DND-41 (cell line): ENCODE results near the gene ATXN7L1.

Source experiments
- ATAC-seq: fragments of 200-7000 bp; cut with Tn5 transposase; 3 replicates; pipeline ENCODE4 v1.9.1; 2021; ENCODE audit warnings: low read depth; ENCODE audit not compliant: insufficient read depth
- DNase-seq: peaks from one replicate; pipeline ENCODE4 v3.0.0-alpha.2; 2020
- H2AFZ ChIP-seq: 2 replicates; pipeline ENCODE4 v1.6.0; 2012; ENCODE audit warnings: low read depth, low read length
- H3K27ac ChIP-seq: 2 replicates; pipeline ENCODE4 v1.5.1; 2012; ENCODE audit warnings: low read length, inconsistent platforms
- H3K27me3 ChIP-seq: fragments of 200-600 bp; sonication (generic); 2 replicates; pipeline ENCODE4 v1.6.0; 2012; ENCODE audit warnings: low read length, mild to moderate bottlenecking, inconsistent platforms; ENCODE audit not compliant: insufficient read depth, poor library complexity
- H3K36me3 ChIP-seq: 2 replicates; pipeline ENCODE4 v1.5.1; 2012; ENCODE audit warnings: low read length, inconsistent platforms; ENCODE audit not compliant: insufficient read depth
- H3K4me1 ChIP-seq: 2 replicates; pipeline ENCODE4 v1.5.1; 2012; ENCODE audit warnings: mild to moderate bottlenecking, low read length; ENCODE audit not compliant: insufficient read depth
- H3K4me2 ChIP-seq: 2 replicates; pipeline ENCODE4 v1.6.0; 2012; ENCODE audit warnings: mild to moderate bottlenecking, moderate library complexity, low read length, inconsistent platforms; ENCODE audit not compliant: insufficient read depth
- H3K4me3 ChIP-seq, 2 experiments: fragments of 200-600 bp in 1 of 2; shearing (Covaris generic) in 1 of 2; 2 replicates each; pipeline ENCODE4 v1.5.1; 2012 to 2016; ENCODE audit warnings: inconsistent platforms in 2 of 2, low read length in 2 of 2, mild to moderate bottlenecking in 2 of 2, low read depth in 1 of 2, moderate library complexity in 1 of 2
- H3K79me2 ChIP-seq: 2 replicates; pipeline ENCODE4 v1.6.0; 2012; ENCODE audit warnings: low read length, inconsistent platforms; ENCODE audit not compliant: insufficient read depth
- H3K9ac ChIP-seq: 2 replicates; pipeline ENCODE4 v1.6.0; 2012; ENCODE audit warnings: low read depth, mild to moderate bottlenecking, inconsistent platforms, low read length, moderate library complexity
- H3K9me3 ChIP-seq: 2 replicates; pipeline ENCODE4 v1.5.1; 2012; ENCODE audit warnings: low read length, moderate library complexity, mild to moderate bottlenecking, inconsistent platforms; ENCODE audit not compliant: insufficient read depth, severe bottlenecking
- H4K20me1 ChIP-seq: 2 replicates; pipeline ENCODE4 v1.6.0; 2012; ENCODE audit warnings: low read length; ENCODE audit not compliant: insufficient read depth
- EZH2 ChIP-seq: IDR thresholded peaks from 3 replicates; pipeline ENCODE4 v1.6.1; 2012; ENCODE audit warnings: borderline replicate concordance, low read depth, mild to moderate bottlenecking, moderate library complexity, low read length, inconsistent platforms; ENCODE audit not compliant: severe bottlenecking
- TF ChIP-seq, protein P1 (sequence below): IDR thresholded peaks from 2 replicates; pipeline ENCODE4 v1.5.1; 2012; ENCODE audit warnings: borderline replicate concordance, low read length, moderate library complexity, mild to moderate bottlenecking; ENCODE audit not compliant: poor library complexity, severe bottlenecking; ENCODE audit errors: extremely low read depth

Gene ATXN7L1

DNA sequence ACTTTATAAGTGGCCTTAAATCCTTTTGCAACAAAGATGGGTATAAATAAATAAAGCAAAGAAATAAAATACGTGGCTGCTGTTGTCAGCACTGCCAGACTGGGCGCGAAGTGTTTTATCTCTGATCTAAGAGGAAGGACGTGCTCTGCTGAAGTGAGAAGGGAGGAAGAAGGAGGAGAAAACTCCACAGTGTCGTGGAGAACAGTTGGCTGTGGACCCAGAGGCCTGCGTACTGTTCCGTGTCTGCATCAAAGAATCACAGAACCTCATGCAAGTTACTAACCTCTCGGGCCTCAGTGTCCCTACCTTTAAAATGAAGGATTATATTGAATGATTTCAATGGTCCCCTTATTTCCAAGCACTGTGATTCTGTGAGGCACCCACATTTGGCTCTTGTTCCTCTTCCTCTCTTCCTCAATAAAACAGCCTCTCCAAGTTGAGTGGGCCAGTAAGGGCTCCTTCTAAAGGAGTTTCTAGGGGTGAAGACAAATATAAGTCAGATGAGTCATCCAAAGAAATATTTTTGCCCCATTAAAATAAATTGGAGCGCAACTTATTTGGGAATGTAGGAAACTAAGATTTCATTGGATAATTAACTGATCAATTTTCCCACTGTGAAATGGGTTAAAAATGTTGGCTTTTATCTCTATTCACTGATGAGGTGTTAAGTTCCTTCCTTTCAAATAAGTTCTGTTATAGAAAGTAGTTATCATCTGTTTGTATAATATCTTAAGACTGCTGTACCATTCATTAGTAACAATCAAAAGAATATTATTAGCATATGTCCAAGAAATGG lies 168.2 kb downstream of the ATXN7L1 start:
- H3K27ac ChIP-seq = no peak overlapping the region
- no peaks in the 10 kb centered on the region for H3K27me3 ChIP-seq
- no peak overlapping the region for H3K9ac ChIP-seq
- no peak for TF ChIP-seq EZH2
- TF ChIP-seq, protein P1, sequence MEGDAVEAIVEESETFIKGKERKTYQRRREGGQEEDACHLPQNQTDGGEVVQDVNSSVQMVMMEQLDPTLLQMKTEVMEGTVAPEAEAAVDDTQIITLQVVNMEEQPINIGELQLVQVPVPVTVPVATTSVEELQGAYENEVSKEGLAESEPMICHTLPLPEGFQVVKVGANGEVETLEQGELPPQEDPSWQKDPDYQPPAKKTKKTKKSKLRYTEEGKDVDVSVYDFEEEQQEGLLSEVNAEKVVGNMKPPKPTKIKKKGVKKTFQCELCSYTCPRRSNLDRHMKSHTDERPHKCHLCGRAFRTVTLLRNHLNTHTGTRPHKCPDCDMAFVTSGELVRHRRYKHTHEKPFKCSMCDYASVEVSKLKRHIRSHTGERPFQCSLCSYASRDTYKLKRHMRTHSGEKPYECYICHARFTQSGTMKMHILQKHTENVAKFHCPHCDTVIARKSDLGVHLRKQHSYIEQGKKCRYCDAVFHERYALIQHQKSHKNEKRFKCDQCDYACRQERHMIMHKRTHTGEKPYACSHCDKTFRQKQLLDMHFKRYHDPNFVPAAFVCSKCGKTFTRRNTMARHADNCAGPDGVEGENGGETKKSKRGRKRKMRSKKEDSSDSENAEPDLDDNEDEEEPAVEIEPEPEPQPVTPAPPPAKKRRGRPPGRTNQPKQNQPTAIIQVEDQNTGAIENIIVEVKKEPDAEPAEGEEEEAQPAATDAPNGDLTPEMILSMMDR = no peak
- H3K4me3 ChIP-seq = no peak overlapping the region
- H2AFZ ChIP-seq = no peak overlapping the region
- peaks cover 26% of the 10 kb centered on the region for H3K9me3 ChIP-seq
- ATAC-seq (peak; percentile 52; the same call in 1 of the 3 replicates), DNase-seq (no peak)
- no peaks in the 10 kb centered on the region for H4K20me1 ChIP-seq
- H3K79me2 ChIP-seq = no peaks in the 10 kb centered on the region
- H3K36me3 ChIP-seq = no peaks in the 10 kb centered on the region
- no peak overlapping the region for H3K4me2 ChIP-seq
- H3K4me1 ChIP-seq = no peaks in the 10 kb centered on the region

DNA sequence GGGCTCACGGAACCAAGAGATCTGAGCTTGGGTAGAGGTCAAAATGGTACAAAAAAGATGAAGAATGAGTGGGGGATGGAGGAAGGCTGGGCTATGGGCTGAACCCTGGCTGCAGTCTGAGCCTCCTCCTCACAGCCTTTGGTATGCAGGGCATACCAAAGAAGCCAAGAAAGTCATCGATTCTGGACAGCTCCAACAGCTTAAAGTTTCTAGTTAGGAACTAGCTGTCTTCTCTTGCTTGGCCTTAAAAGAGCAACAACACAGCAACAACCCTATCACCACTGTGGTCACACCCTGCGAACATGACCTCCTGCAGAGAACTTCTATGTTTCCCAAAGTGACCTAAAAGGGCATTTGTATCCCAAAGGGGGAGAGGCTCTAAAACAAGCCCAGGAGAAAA lies 169.0 kb downstream of the ATXN7L1 start:
- no peak for ATAC-seq
- Histone ChIP-seq H4K20me1 (no peaks in the 10 kb centered on the region), H3K27ac (no peak overlapping the region), H2AFZ (no peak overlapping the region), H3K79me2 (no peaks in the 10 kb centered on the region), H3K9ac (no peak overlapping the region), H3K27me3 (no peaks in the 10 kb centered on the region), H3K36me3 (no peaks in the 10 kb centered on the region), H3K4me2 (no peak overlapping the region), H3K4me1 (no peaks in the 10 kb centered on the region), H3K9me3 (peaks cover 22% of the 10 kb centered on the region), H3K4me3 (no peak overlapping the region)
- no peak for TF ChIP-seq EZH2
- TF ChIP-seq, protein P1 = no peak
- no peak for DNase-seq

DNA sequence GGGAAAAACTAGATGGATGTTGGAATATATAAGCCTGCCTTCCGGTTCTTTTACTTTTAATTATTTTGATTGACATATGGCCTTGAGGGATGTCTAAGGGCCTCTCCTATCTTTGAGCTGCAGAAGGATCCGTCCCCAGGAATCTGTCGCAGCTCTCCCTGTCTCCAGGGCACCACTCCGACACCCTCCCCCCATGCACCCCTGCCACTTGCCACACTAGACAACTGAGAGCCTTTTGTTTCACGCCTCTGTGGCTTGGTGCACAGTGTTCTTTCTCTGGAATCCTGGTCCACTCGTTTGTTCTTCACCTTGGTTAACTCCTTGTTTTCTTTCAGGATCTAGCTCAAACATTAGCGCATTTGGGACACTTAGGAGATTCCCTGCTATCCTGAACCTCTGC lies 171.0 kb downstream of the ATXN7L1 start:
- no peak overlapping the region for H2AFZ ChIP-seq

More for the DNA sequence above, 171.0 kb downstream of the ATXN7L1 start:
- no peaks in the 10 kb centered on the region for H3K79me2 ChIP-seq
- no peaks in the 10 kb centered on the region for H3K4me1 ChIP-seq
- TF ChIP-seq, protein P1 = no peak
- no peak for TF ChIP-seq EZH2
- H3K4me2 ChIP-seq = no peak overlapping the region
- no peak overlapping the region for H3K9ac ChIP-seq
- H3K36me3 ChIP-seq = no peaks in the 10 kb centered on the region
- ATAC-seq (no peak), DNase-seq (no peak)
- H3K27me3 ChIP-seq = no peaks in the 10 kb centered on the region
- H3K9me3 ChIP-seq = peaks cover 3% of the 10 kb centered on the region
- no peaks in the 10 kb centered on the region for H4K20me1 ChIP-seq
- no peak overlapping the region for H3K4me3 ChIP-seq
- no peak overlapping the region for H3K27ac ChIP-seq
